ENCODE data around the gene TRABD. TPM values are rescaled to one million over a fixed set of nuclear protein-coding genes. Genes with fewer than 3 reads are reported as not detected.
A peak's percentile ranks its signal among the peaks of the same experiment; 100 is the strongest.

The TRABD gene
- total RNA-seq, 3 donors from 2014 or later, result 17.3 to 35.7 (median 28.2) TPM

- no peak overlapping the region for H3K4me3 ChIP-seq
- intact Hi-C loops (cut with DNase I; ENCODE audit: low total_unique reads), result loop anchor here (10.0 kb wide), 1 partner anchor 234 kb away; no protein-coding TSS in a partner anchor
- H3K36me3 ChIP-seq, result no peaks in the 10 kb centered on the region
- no peak overlapping the region for H3K27ac ChIP-seq
- H3K27me3 ChIP-seq, result no peaks in the 10 kb centered on the region
- no peak for DNase-seq (ENCODE audit: low spot score in 2 of 2)
- TF ChIP-seq CTCF (IDR thresholded peaks at IDR 0.05), result no peak
- no peak for TF ChIP-seq POLR2A (IDR thresholded peaks at IDR 0.05)
- TF ChIP-seq POLR2AphosphoS5 (IDR thresholded peaks at IDR 0.05), result no peak
- H3K4me1 ChIP-seq, result peaks cover 18 to 27% of the 10 kb centered on the region in 2 donors
- H3K9me3 ChIP-seq, result no peaks in the 10 kb centered on the region
Measured at GRCh38 chr22:50188356-50188755, 2.6 kb downstream of the TRABD start.

GRCh38 chr22:50189184-50189848, 3.6 kb downstream of the TRABD start:
- Histone ChIP-seq H3K4me1 (peaks cover 18 to 25% of the 10 kb centered on the region in 2 donors), H3K27ac (peak overlapping the region; percentile 81 to 90), H3K27me3 (no peaks in the 10 kb centered on the region), H3K36me3 (no peaks in the 10 kb centered on the region), H3K9me3 (no peaks in the 10 kb centered on the region), H3K4me3 (no peak overlapping the region)
- TF ChIP-seq POLR2A (IDR thresholded peaks at IDR 0.05) (no peak), POLR2AphosphoS5 (IDR thresholded peaks at IDR 0.05) (no peak), CTCF (IDR thresholded peaks at IDR 0.05) (no peak)
- intact Hi-C loops (cut with DNase I; ENCODE audit: low total_unique reads), result loop anchor here (10.0 kb wide), 1 partner anchor 235 kb away; no protein-coding TSS in a partner anchor
- DNase-seq (ENCODE audit: low spot score in 2 of 2), result no peak

- H3K4me1 ChIP-seq, result peaks cover 18 to 20% of the 10 kb centered on the region in 2 donors
- peak overlapping the region; percentile 30 to 65 (median 51) for H3K4me3 ChIP-seq
- no peaks in the 10 kb centered on the region for H3K9me3 ChIP-seq
- H3K27me3 ChIP-seq, result no peaks in the 10 kb centered on the region
- TF ChIP-seq POLR2AphosphoS5 (IDR thresholded peaks at IDR 0.05) (no peak), POLR2A (IDR thresholded peaks at IDR 0.05) (no peak), CTCF (IDR thresholded peaks at IDR 0.05) (no peak)
- no peak for DNase-seq (ENCODE audit: low spot score in 2 of 2)
- intact Hi-C loops (cut with DNase I; ENCODE audit: low total_unique reads), result loop anchor here (10.0 kb wide), 1 partner anchor 235 kb away; no protein-coding TSS in a partner anchor
- H3K27ac ChIP-seq, result peak overlapping the region; percentile 81 to 90
- no peaks in the 10 kb centered on the region for H3K36me3 ChIP-seq
Measured at GRCh38 chr22:50189849-50190181, 4.1 kb downstream of the TRABD start.

- Histone ChIP-seq H3K4me1 (peaks cover 18 to 20% of the 10 kb centered on the region in 2 donors), H3K27ac (peak overlapping the region; percentile 81 to 90), H3K4me3 (peak overlapping the region; percentile 30 to 65 (median 51)), H3K9me3 (no peaks in the 10 kb centered on the region), H3K36me3 (no peaks in the 10 kb centered on the region), H3K27me3 (no peaks in the 10 kb centered on the region)
- DNase-seq (ENCODE audit: low spot score in 2 of 2), result peak; percentile 72 to 79
- TF ChIP-seq POLR2A (IDR thresholded peaks at IDR 0.05), result no peak
- TF ChIP-seq POLR2AphosphoS5 (IDR thresholded peaks at IDR 0.05), result peak in 2 of 3 donors; percentile 20 to 53
- TF ChIP-seq CTCF (IDR thresholded peaks at IDR 0.05), result peak in 2 of 3 donors; percentile 16 to 33
- intact Hi-C loops (cut with DNase I; ENCODE audit: low total_unique reads), result no loop called here
Measured at GRCh38 chr22:50190182-50190940, 4.6 kb downstream of the TRABD start.

Data from breast epithelium (tissue), 4 donors.